ENCODE measurements around the gene ANKFY1.

GRCh38 chr17:4276514-4276913, 12.7 kb upstream of the ANKFY1 start:
- TF ChIP-seq CTCF (IDR thresholded peaks at IDR 0.05; ENCODE audit: low read depth, low read length): no peak
- TF ChIP-seq EZH2phosphoT487 (IDR thresholded peaks at IDR 0.05; ENCODE audit: low read depth): no peak
